PC-3 (cell line): ENCODE data around the gene SCGB1C2. TPM values are rescaled to one million over a fixed set of nuclear protein-coding genes. Genes with fewer than 3 reads are reported as not detected.

Experiments used
- ATAC-seq: fragments of 200-7000 bp; cut with Tn5 transposase; 2 replicates; pipeline ENCODE4 v1.9.1; 2020; ENCODE audit warnings: mild to moderate bottlenecking, moderate library complexity
- BruUV-seq: library from RNA; stranded (reverse); fragments of 400-500 nt; replicated peaks from 2 replicates; lab custom pipeline; 2021; lab: Mats Ljungman, UMichigan
- CTCF ChIA-PET: fragments of 300-600 bp; sonication (Branson Sonifier 250); formaldehyde crosslinking; loops from one replicate; lab custom pipeline; 2022; ENCODE audit warnings: antibody characterized with exemption; lab: Charles Lee
- POLR2A ChIA-PET: fragments of 300-600 bp; sonication (Branson Sonifier 250); formaldehyde crosslinking; loops from one replicate; lab custom pipeline; 2022; ENCODE audit warnings: antibody characterized with exemption; ENCODE audit not compliant: unreplicated experiment; lab: Charles Lee
- DNase-seq: peaks from one replicate; pipeline ENCODE4 v3.0.0-alpha.2; 2015
- H2AFZ ChIP-seq: fragments of 300-600 bp; sonication (generic); 2 replicates; pipeline ENCODE4 v1.6.0; 2016; ENCODE audit warnings: antibody characterized with exemption, low read length
- H3F3A ChIP-seq: fragments of 300-600 bp; sonication (generic); one replicate; pipeline ENCODE4 v1.6.0; 2017; ENCODE audit warnings: antibody characterized with exemption, low read length, control low read depth, mild to moderate bottlenecking; ENCODE audit not compliant: unreplicated experiment
- H3K27ac ChIP-seq: fragments of 300-600 bp; sonication (generic); 2 replicates; pipeline ENCODE4 v1.5.1; 2016; ENCODE audit warnings: mild to moderate bottlenecking, low read length
- H3K27me3 ChIP-seq: fragments of 300-600 bp; sonication (generic); 2 replicates; pipeline ENCODE4 v1.6.1; 2016; ENCODE audit warnings: low read length, mixed read lengths
- H3K36me3 ChIP-seq: fragments of 300-600 bp; sonication (generic); 2 replicates; pipeline ENCODE4 v1.6.1; 2016; ENCODE audit warnings: low read depth, mixed run types, low read length, mixed read lengths
- H3K4me1 ChIP-seq: fragments of 300-600 bp; sonication (generic); 2 replicates; pipeline ENCODE4 v1.5.1; 2016; ENCODE audit warnings: low read length; ENCODE audit not compliant: insufficient read depth
- H3K4me2 ChIP-seq: fragments of 300-600 bp; sonication (generic); 2 replicates; pipeline ENCODE4 v1.6.0; 2016; ENCODE audit warnings: low read length
- H3K4me3 ChIP-seq: fragments of 300-600 bp; sonication (generic); 2 replicates; pipeline ENCODE4 v1.5.1; 2016; ENCODE audit warnings: mild to moderate bottlenecking, low read length, mixed read lengths
- H3K79me2 ChIP-seq: fragments of 300-600 bp; sonication (generic); 2 replicates; pipeline ENCODE4 v1.6.1; 2017; ENCODE audit warnings: low read length, mixed read lengths
- H3K9ac ChIP-seq: fragments of 300-600 bp; sonication (generic); 2 replicates; pipeline ENCODE4 v1.6.0; 2016; ENCODE audit warnings: mild to moderate bottlenecking, low read length
- H3K9me2 ChIP-seq: fragments of 300-600 bp; sonication (generic); replicated peaks from 2 replicates; pipeline ENCODE4 v1.6.1; 2016; ENCODE audit warnings: mixed run types, low read length, mixed read lengths
- H3K9me3 ChIP-seq: fragments of 300-600 bp; sonication (generic); 2 replicates; pipeline ENCODE4 v1.6.1; 2016; ENCODE audit warnings: low read length, mixed read lengths
- H4K20me1 ChIP-seq: fragments of 300-600 bp; sonication (generic); 2 replicates; pipeline ENCODE4 v1.6.1; 2016; ENCODE audit warnings: low read length, mixed read lengths
- EZH2 ChIP-seq: fragments of 300-600 bp; sonication (generic); IDR thresholded peaks from one replicate; pipeline ENCODE4 v1.6.1; 2017; ENCODE audit warnings: antibody characterized with exemption, mild to moderate bottlenecking, low read length; ENCODE audit not compliant: unreplicated experiment
- EZH2phosphoT487 ChIP-seq: fragments of 300-600 bp; sonication (generic); IDR thresholded peaks from 2 replicates; pipeline ENCODE4 v1.6.1; 2018; ENCODE audit warnings: mild to moderate bottlenecking, antibody characterized with exemption, low read length, borderline replicate concordance
- intact Hi-C: fragments of 100-400 bp; cut with micrococcal nuclease; formaldehyde crosslinking; loops from 2 replicates; pipeline ENCODE4 v1.9.0; 2023
- total RNA-seq: library from RNA; depleted of rRNA; stranded (reverse); fragments of >200 nt; gene quantifications from 2 replicates; pipeline ENCODE4 v1.2.3, GENCODE V29; 2014
- TF ChIP-seq, protein P1 (sequence below): fragments of 300-600 bp; sonication (generic); conservative IDR thresholded peaks from 2 replicates; pipeline ENCODE4 v1.5.1; 2017; ENCODE audit warnings: antibody characterized with exemption, low read depth, mild to moderate bottlenecking, low read length

The SCGB1C2 gene
- total RNA-seq, 1 experiment from 2014 or later, result not detected

DNA sequence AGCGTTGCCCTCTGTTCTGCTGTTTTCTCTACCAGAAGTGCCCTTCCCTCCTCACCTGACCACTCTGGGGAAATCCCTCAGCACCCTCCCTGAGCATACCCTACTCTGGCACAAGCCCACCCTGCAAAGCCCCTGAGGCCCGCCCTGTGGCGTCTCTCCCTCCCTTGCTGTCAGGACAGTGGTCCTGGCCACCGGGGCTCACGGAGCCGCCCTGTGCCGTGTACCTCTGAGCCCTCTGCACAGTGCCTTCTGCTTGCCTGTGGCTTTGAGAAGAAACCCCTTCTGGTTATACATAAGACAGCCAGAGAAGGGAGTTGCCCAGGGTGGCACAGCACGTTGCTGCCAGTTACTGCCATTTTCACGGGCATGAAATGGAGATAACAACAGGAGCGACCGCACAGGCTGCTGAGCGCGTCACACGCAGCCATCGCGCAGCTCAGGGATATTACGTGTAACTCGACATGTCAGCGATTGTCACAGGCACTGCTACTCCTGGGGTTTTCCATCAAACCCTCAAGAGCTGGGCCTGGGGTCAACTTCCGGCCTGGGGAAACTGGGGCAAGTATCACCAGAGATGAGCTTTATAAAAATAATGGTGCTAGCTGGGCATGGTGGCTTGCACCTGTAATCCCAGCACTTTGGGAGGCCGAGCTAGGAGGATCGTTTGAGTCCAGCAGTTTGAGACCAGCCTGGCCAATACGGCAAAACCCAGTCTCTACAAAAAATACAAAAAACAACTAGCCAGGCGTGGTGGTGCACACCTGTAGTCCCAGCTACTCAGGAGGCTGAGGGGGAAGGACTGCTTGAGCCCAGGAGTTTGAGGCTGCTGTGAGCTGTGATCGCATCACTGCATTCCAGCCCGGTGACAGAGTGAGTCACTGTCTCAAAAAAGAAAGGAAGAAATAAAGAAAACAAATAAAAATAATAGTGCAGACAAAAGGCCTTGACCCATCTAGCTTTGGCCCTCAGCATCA lies 14.8 kb downstream of the SCGB1C2 start:
- Histone ChIP-seq H3K9me3 (no peaks in the 10 kb centered on the region), H3K9me2 (no peaks in the 10 kb centered on the region), H3K9ac (no peak overlapping the region), H3K4me3 (no peak overlapping the region), H3K36me3 (no peaks in the 10 kb centered on the region), H3F3A (no peaks in the 10 kb centered on the region), H2AFZ (no peak overlapping the region), H3K4me1 (no peaks in the 10 kb centered on the region), H3K4me2 (no peak overlapping the region), H4K20me1 (no peaks in the 10 kb centered on the region), H3K27me3 (no peaks in the 10 kb centered on the region), H3K27ac (no peak overlapping the region), H3K79me2 (no peaks in the 10 kb centered on the region)
- ChIA-PET POLR2A (no interaction called here), CTCF (no interaction called here)
- DNase-seq, result peak; percentile 41
- BruUV-seq, result no TSS peak
- intact Hi-C loops, result no loop called here
- TF ChIP-seq, protein P1, sequence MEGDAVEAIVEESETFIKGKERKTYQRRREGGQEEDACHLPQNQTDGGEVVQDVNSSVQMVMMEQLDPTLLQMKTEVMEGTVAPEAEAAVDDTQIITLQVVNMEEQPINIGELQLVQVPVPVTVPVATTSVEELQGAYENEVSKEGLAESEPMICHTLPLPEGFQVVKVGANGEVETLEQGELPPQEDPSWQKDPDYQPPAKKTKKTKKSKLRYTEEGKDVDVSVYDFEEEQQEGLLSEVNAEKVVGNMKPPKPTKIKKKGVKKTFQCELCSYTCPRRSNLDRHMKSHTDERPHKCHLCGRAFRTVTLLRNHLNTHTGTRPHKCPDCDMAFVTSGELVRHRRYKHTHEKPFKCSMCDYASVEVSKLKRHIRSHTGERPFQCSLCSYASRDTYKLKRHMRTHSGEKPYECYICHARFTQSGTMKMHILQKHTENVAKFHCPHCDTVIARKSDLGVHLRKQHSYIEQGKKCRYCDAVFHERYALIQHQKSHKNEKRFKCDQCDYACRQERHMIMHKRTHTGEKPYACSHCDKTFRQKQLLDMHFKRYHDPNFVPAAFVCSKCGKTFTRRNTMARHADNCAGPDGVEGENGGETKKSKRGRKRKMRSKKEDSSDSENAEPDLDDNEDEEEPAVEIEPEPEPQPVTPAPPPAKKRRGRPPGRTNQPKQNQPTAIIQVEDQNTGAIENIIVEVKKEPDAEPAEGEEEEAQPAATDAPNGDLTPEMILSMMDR, result no peak
- no peak for TF ChIP-seq EZH2phosphoT487
- no peak for TF ChIP-seq EZH2
- peak; percentile 71 for ATAC-seq

DNA sequence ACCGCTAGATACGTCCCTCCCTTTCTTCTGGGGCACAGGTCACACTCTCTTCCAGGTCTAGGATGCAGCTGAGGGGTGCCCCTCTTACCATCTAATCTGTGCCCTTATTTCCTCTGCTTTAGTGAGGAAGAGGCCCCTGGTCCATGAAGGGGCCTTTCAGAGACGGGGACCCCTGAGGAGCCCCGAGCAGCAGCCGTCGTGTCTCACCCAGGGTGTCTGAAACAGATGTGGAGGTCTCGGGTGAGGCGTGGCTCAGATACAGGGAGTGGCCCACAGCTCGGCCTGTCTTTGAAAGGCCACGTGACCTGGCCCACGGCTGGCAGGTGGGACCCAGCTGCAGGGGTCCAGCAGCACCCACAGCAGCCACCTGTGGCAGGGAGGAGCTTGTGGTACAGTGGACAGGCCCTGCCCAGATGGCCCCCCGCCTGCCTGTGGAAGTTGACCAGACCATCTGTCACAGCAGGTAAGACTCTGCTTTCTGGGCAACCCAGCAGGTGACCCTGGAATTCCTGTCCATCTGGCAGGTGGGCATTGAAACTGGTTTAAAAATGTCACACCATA lies 15.6 kb downstream of the SCGB1C2 start:
- ChIA-PET CTCF (no interaction called here), POLR2A (no interaction called here)

More for the DNA sequence above, 15.6 kb downstream of the SCGB1C2 start:
- TF ChIP-seq EZH2phosphoT487 (no peak), EZH2 (no peak)
- TF ChIP-seq, protein P1, result no peak
- Histone ChIP-seq H3K27me3 (no peaks in the 10 kb centered on the region), H3K4me1 (no peaks in the 10 kb centered on the region), H3K79me2 (no peaks in the 10 kb centered on the region), H3K4me2 (no peak overlapping the region), H3K36me3 (no peaks in the 10 kb centered on the region), H3F3A (no peaks in the 10 kb centered on the region), H2AFZ (no peak overlapping the region), H3K9ac (no peak overlapping the region), H4K20me1 (no peaks in the 10 kb centered on the region), H3K9me2 (no peaks in the 10 kb centered on the region), H3K9me3 (no peaks in the 10 kb centered on the region), H3K4me3 (no peak overlapping the region), H3K27ac (no peak overlapping the region)
- ATAC-seq, result no peak
- DNase-seq, result no peak
- no TSS peak for BruUV-seq
- intact Hi-C loops, result no loop called here
